ENCODE measurements around the gene BMPR1B.
A peak's percentile ranks its signal among the peaks of the same experiment; 100 is the strongest.

BMPR1B gene

GRCh38 chr4:95068818-95069478, 311.2 kb downstream of the BMPR1B start:
- CTCF ChIA-PET, result no interaction called here
- H3K4me3 ChIP-seq (ENCODE audit: control insufficient read depth in 1 of 7, extremely low read depth in 1 of 7, insufficient read depth in 4 of 7, low read depth in 2 of 7, low read length in 6 of 7), result no peak overlapping the region
- POLR2A ChIA-PET, result no interaction called here
- peaks cover 0 to 4% (median 2%) of the 10 kb centered on the region in 5 experiments for H3K9me3 ChIP-seq (ENCODE audit: control extremely low read depth in 1 of 5, control insufficient read depth in 4 of 5, insufficient read depth in 2 of 5, low read depth in 1 of 5, low read length in 4 of 5)
- 100% methylated on average over 1 of the region's 2 CpGs for WGBS (ENCODE audit: insufficient coverage)
- no peaks in the 10 kb centered on the region for H3K27me3 ChIP-seq (replicated peaks in 2 of 5; ENCODE audit: control insufficient read depth in 4 of 5, insufficient read depth in 5 of 5, low read length in 4 of 5)
- H3K36me3 ChIP-seq (ENCODE audit: control insufficient read depth in 4 of 4, insufficient read depth in 4 of 4, low read length in 3 of 4), result no peaks in the 10 kb centered on the region
- H3K4me1 ChIP-seq (ENCODE audit: control extremely low read depth in 1 of 4, control insufficient read depth in 4 of 4, insufficient read depth in 4 of 4, low read length in 3 of 4), result no peaks in the 10 kb centered on the region
- H3K27ac ChIP-seq (ENCODE audit: insufficient read depth in 1 of 2, low read depth in 1 of 2, low read length in 2 of 2, poor library complexity in 1 of 2, severe bottlenecking in 2 of 2), result no peak overlapping the region
- peak in 1 of 3 donors; percentile 9 for DNase-seq

GRCh38 chr4:95071851-95072250, 314.1 kb downstream of the BMPR1B start:
- Histone ChIP-seq H3K27me3 (replicated peaks in 2 of 5; ENCODE audit: control insufficient read depth in 4 of 5, insufficient read depth in 5 of 5, low read length in 4 of 5) (no peaks in the 10 kb centered on the region), H3K36me3 (ENCODE audit: control insufficient read depth in 4 of 4, insufficient read depth in 4 of 4, low read length in 3 of 4) (no peaks in the 10 kb centered on the region), H3K9me3 (ENCODE audit: control extremely low read depth in 1 of 5, control insufficient read depth in 4 of 5, insufficient read depth in 2 of 5, low read depth in 1 of 5, low read length in 4 of 5) (peaks cover 0 to 3% (median 0%) of the 10 kb centered on the region in 5 experiments), H3K27ac (ENCODE audit: insufficient read depth in 1 of 2, low read depth in 1 of 2, low read length in 2 of 2, poor library complexity in 1 of 2, severe bottlenecking in 2 of 2) (no peak overlapping the region), H3K4me3 (ENCODE audit: control insufficient read depth in 1 of 7, extremely low read depth in 1 of 7, insufficient read depth in 4 of 7, low read depth in 2 of 7, low read length in 6 of 7) (no peak overlapping the region), H3K4me1 (ENCODE audit: control extremely low read depth in 1 of 4, control insufficient read depth in 4 of 4, insufficient read depth in 4 of 4, low read length in 3 of 4) (no peaks in the 10 kb centered on the region)
- ChIA-PET CTCF (no interaction called here), POLR2A (no interaction called here)
- no peak for DNase-seq
- WGBS (ENCODE audit: insufficient coverage), result 93% methylated on average over 3 of the region's 3 CpGs

- Histone ChIP-seq H3K9me3 (ENCODE audit: control extremely low read depth in 1 of 5, control insufficient read depth in 4 of 5, insufficient read depth in 2 of 5, low read depth in 1 of 5, low read length in 4 of 5) (peaks cover 0 to 2% (median 0%) of the 10 kb centered on the region in 5 experiments), H3K4me1 (ENCODE audit: control extremely low read depth in 1 of 4, control insufficient read depth in 4 of 4, insufficient read depth in 4 of 4, low read length in 3 of 4) (no peaks in the 10 kb centered on the region), H3K27me3 (replicated peaks in 2 of 5; ENCODE audit: control insufficient read depth in 4 of 5, insufficient read depth in 5 of 5, low read length in 4 of 5) (no peaks in the 10 kb centered on the region), H3K36me3 (ENCODE audit: control insufficient read depth in 4 of 4, insufficient read depth in 4 of 4, low read length in 3 of 4) (no peaks in the 10 kb centered on the region), H3K27ac (ENCODE audit: insufficient read depth in 1 of 2, low read depth in 1 of 2, low read length in 2 of 2, poor library complexity in 1 of 2, severe bottlenecking in 2 of 2) (no peak overlapping the region), H3K4me3 (ENCODE audit: control insufficient read depth in 1 of 7, extremely low read depth in 1 of 7, insufficient read depth in 4 of 7, low read depth in 2 of 7, low read length in 6 of 7) (no peak overlapping the region)
- no peak for DNase-seq
- POLR2A ChIA-PET, result no interaction called here
- no CpG with 5 or more reads among the region's 1 CpG for WGBS (ENCODE audit: insufficient coverage)
- CTCF ChIA-PET, result no interaction called here
Measured at GRCh38 chr4:95073646-95074045, 315.9 kb downstream of the BMPR1B start.

GRCh38 chr4:95077864-95078263, 320.1 kb downstream of the BMPR1B start:
- Histone ChIP-seq H3K9me3 (ENCODE audit: control extremely low read depth in 1 of 5, control insufficient read depth in 4 of 5, insufficient read depth in 2 of 5, low read depth in 1 of 5, low read length in 4 of 5) (no peaks in the 10 kb centered on the region), H3K27me3 (replicated peaks in 2 of 5; ENCODE audit: control insufficient read depth in 4 of 5, insufficient read depth in 5 of 5, low read length in 4 of 5) (no peaks in the 10 kb centered on the region), H3K36me3 (ENCODE audit: control insufficient read depth in 4 of 4, insufficient read depth in 4 of 4, low read length in 3 of 4) (no peaks in the 10 kb centered on the region), H3K27ac (ENCODE audit: insufficient read depth in 1 of 2, low read depth in 1 of 2, low read length in 2 of 2, poor library complexity in 1 of 2, severe bottlenecking in 2 of 2) (no peak overlapping the region), H3K4me1 (ENCODE audit: control extremely low read depth in 1 of 4, control insufficient read depth in 4 of 4, insufficient read depth in 4 of 4, low read length in 3 of 4) (no peaks in the 10 kb centered on the region), H3K4me3 (ENCODE audit: control insufficient read depth in 1 of 7, extremely low read depth in 1 of 7, insufficient read depth in 4 of 7, low read depth in 2 of 7, low read length in 6 of 7) (no peak overlapping the region)
- ChIA-PET POLR2A (no interaction called here), CTCF (interaction anchor here (1.2 kb wide), 1 partner anchor 12 kb away, joined by 3 read pairs; no protein-coding TSS in a partner anchor)
- WGBS (ENCODE audit: insufficient coverage), result no CpG with 5 or more reads among the region's 1 CpG
- DNase-seq, result no peak

DNA sequence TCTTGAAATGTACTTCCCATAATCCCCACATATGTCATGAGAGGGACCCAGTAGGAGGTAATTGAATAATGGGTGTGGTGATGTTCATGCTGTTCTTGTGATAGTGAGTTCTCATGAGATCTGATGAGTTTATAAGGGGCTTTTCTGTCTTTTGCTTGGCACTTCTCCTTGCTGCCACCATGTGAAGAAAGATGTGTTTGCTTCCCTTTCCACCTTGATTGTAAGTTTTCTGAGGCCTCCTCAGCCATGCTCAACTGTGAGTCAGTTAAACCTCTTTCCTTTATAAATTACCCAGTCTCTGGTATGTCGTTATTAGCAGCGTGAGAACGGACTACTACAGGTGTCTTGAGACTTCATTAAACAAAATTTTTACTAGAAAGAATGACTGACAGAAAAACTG, 323.2 kb downstream of the BMPR1B start:
- CTCF ChIA-PET, result no interaction called here
- peaks cover 0 to 7% (median 2%) of the 10 kb centered on the region in 4 experiments for H3K4me1 ChIP-seq (ENCODE audit: control extremely low read depth in 1 of 4, control insufficient read depth in 4 of 4, insufficient read depth in 4 of 4, low read length in 3 of 4)
- POLR2A ChIA-PET, result no interaction called here
- no peak for DNase-seq
- H3K27me3 ChIP-seq (replicated peaks in 2 of 5; ENCODE audit: control insufficient read depth in 4 of 5, insufficient read depth in 5 of 5, low read length in 4 of 5), result no peaks in the 10 kb centered on the region
- WGBS (ENCODE audit: insufficient coverage), result no CpG with 5 or more reads among the region's 3 CpGs
- no peaks in the 10 kb centered on the region for H3K9me3 ChIP-seq (ENCODE audit: control extremely low read depth in 1 of 5, control insufficient read depth in 4 of 5, insufficient read depth in 2 of 5, low read depth in 1 of 5, low read length in 4 of 5)
- H3K27ac ChIP-seq (ENCODE audit: insufficient read depth in 1 of 2, low read depth in 1 of 2, low read length in 2 of 2, poor library complexity in 1 of 2, severe bottlenecking in 2 of 2), result no peak overlapping the region
- no peak overlapping the region for H3K4me3 ChIP-seq (ENCODE audit: control insufficient read depth in 1 of 7, extremely low read depth in 1 of 7, insufficient read depth in 4 of 7, low read depth in 2 of 7, low read length in 6 of 7)
- no peaks in the 10 kb centered on the region for H3K36me3 ChIP-seq (ENCODE audit: control insufficient read depth in 4 of 4, insufficient read depth in 4 of 4, low read length in 3 of 4)

GRCh38 chr4:95084584-95084983, 326.8 kb downstream of the BMPR1B start:
- CTCF ChIA-PET, result interaction anchor here (1.4 to 2.0 kb wide), 2 partner anchors 8 to 10 kb away, joined by 4 to 5 read pairs; no protein-coding TSS in a partner anchor

GRCh38 chr4:95085124-95085833, 327.5 kb downstream of the BMPR1B start:
- no peak overlapping the region for H3K27ac ChIP-seq (ENCODE audit: insufficient read depth in 1 of 2, low read depth in 1 of 2, low read length in 2 of 2, poor library complexity in 1 of 2, severe bottlenecking in 2 of 2)
- ChIA-PET POLR2A (no interaction called here), CTCF (interaction anchor here (1.4 to 2.0 kb wide), 2 partner anchors 9 to 10 kb away, joined by 4 to 5 read pairs; no protein-coding TSS in a partner anchor)
- DNase-seq, result peak in 2 of 3 donors; percentile 20 to 27
- H3K27me3 ChIP-seq (replicated peaks in 2 of 5; ENCODE audit: control insufficient read depth in 4 of 5, insufficient read depth in 5 of 5, low read length in 4 of 5), result no peaks in the 10 kb centered on the region
- WGBS (ENCODE audit: insufficient coverage), result 62% methylated on average over 4 of the region's 7 CpGs
- H3K4me1 ChIP-seq (ENCODE audit: control extremely low read depth in 1 of 4, control insufficient read depth in 4 of 4, insufficient read depth in 4 of 4, low read length in 3 of 4), result peaks cover 0 to 9% (median 3%) of the 10 kb centered on the region in 4 experiments
- no peaks in the 10 kb centered on the region for H3K36me3 ChIP-seq (ENCODE audit: control insufficient read depth in 4 of 4, insufficient read depth in 4 of 4, low read length in 3 of 4)
- no peaks in the 10 kb centered on the region for H3K9me3 ChIP-seq (ENCODE audit: control extremely low read depth in 1 of 5, control insufficient read depth in 4 of 5, insufficient read depth in 2 of 5, low read depth in 1 of 5, low read length in 4 of 5)
- H3K4me3 ChIP-seq (ENCODE audit: control insufficient read depth in 1 of 7, extremely low read depth in 1 of 7, insufficient read depth in 4 of 7, low read depth in 2 of 7, low read length in 6 of 7), result peak overlapping the region in 1 of 7 experiments; percentile 6

More at GRCh38 chr4:95084584-95084983, 326.8 kb downstream of the BMPR1B start:
- Histone ChIP-seq H3K27me3 (replicated peaks in 2 of 5; ENCODE audit: control insufficient read depth in 4 of 5, insufficient read depth in 5 of 5, low read length in 4 of 5) (no peaks in the 10 kb centered on the region), H3K36me3 (ENCODE audit: control insufficient read depth in 4 of 4, insufficient read depth in 4 of 4, low read length in 3 of 4) (no peaks in the 10 kb centered on the region), H3K4me3 (ENCODE audit: control insufficient read depth in 1 of 7, extremely low read depth in 1 of 7, insufficient read depth in 4 of 7, low read depth in 2 of 7, low read length in 6 of 7) (no peak overlapping the region), H3K4me1 (ENCODE audit: control extremely low read depth in 1 of 4, control insufficient read depth in 4 of 4, insufficient read depth in 4 of 4, low read length in 3 of 4) (peaks cover 0 to 9% (median 3%) of the 10 kb centered on the region in 4 experiments), H3K9me3 (ENCODE audit: control extremely low read depth in 1 of 5, control insufficient read depth in 4 of 5, insufficient read depth in 2 of 5, low read depth in 1 of 5, low read length in 4 of 5) (no peaks in the 10 kb centered on the region), H3K27ac (ENCODE audit: insufficient read depth in 1 of 2, low read depth in 1 of 2, low read length in 2 of 2, poor library complexity in 1 of 2, severe bottlenecking in 2 of 2) (no peak overlapping the region)
- no peak for DNase-seq
- POLR2A ChIA-PET, result no interaction called here
- WGBS (ENCODE audit: insufficient coverage), result 100% methylated on average over 2 of the region's 3 CpGs
